Measurements from ENCODE around the gene ZNF814.

The ZNF814 gene

DNA sequence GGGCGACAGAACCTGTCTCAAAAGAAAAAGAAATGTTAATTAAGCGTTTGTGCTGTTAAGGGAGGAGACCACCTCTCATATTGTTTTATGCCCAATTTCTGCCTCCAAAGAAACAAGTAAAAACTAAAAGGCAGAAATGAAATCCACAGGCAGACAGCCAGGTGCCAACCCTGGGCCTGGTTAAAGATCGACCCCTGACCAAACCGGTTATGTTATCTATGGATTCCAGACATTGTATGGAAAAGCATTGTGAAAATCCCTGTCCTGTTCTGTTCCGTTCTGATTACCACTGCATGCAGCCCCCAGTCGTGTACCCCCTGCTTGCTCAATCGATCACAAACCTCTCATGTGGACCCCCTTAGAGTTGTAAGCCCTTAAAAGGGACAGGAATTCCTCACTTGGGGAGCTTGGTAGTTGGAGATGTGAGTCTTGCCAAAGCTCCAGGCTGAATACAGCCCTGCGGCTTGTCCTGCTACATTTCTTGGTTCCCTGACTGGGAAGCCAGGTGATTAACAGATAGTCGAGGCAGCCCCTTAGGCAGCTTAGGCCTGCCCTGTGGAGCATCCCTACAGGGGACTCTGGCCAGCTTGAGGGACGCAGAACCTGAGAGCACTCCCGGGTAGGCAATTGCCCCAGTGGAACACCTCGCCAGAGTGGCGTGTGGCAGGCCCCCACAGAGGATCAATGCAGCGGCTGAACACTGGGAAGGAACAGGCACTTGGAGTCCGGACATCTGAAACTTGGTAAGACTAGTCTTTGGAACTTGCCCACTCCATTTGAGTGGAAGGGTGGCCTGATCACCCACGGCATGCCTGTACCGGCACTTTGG lies 73.4 kb downstream of the ZNF814 start:
- TF ChIP-seq GATA2 (IDR thresholded peaks at IDR 0.05; ENCODE audit: low read depth, low read length) = no peak
- TF ChIP-seq GATA3 (IDR thresholded peaks at IDR 0.05; ENCODE audit: low read depth, low read length) = no peak

DNA sequence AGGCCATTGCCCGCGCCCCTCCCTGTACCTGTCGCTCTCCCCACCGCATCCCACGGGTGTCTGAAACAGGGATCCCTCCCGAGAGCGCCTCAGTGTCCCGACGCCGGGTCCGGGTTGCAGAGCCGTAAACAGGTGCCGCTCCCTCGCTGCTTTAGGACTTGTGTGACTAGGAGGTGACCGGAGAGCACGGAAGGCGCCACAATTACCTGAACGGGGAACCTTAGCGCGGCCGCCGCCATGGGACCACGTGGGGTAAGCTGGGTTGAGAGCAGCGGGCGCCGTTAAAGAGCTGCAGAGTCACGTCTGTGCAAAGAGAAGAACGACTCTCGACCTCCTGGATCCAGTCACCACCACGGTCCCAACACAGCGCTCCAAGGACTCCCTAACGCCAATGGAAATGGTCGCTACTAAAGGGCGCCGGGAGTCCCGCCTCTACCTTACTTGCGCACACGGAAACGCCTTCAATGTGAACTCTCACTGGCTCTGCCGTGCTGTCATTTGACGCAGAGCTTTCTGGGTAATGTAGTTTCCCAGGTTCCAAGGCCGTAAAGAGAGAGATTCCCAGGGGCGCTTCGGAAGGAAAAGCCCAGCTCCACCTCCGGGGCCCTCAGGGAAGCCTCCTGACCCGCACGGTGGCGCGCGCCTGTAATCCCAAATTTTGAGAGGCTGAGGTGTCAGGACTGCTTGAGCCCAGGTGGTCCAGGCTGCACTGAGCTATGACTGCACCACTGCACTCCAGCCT lies 74.2 kb downstream of the ZNF814 start, which contains the start of gene ZNF552:
Gene ZNF552, minus strand, starts transcription at position 409 of the 742 bp plus-strand sequence. Its CDS starts 170 bp downstream, at position 239.
- TF ChIP-seq GATA3 (IDR thresholded peaks at IDR 0.05; ENCODE audit: low read depth, low read length) (no peak), GATA2 (IDR thresholded peaks at IDR 0.05; ENCODE audit: low read depth, low read length) (no peak)

DNA sequence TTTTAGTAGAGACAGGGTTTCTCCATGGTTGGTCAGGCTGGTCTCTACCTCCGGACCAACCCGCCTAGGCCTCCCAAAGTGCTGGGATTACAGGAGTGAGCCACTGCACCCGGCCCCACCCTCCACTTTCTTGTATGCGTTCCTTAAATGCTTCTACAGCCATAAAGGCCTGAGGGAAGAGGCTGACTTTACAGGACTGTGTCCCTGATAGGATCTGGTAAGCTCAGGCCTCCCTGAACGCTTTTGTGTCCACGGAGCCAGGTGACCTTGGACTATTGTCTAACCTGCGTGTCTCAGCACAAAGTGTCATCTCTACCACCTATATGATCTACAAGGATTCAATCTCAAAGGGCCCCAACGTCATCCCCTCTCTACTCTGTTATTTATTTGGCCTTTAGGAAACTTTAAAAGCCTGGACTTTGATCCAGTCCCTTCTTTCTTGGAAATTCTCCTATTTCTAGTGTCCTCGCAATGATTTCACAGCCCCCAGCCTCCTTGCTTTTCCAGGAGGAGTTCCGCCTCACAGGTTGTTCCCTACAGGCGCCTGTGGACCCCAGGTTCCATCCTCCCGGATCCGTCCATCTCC lies 74.8 kb downstream of the ZNF814 start:
- TF ChIP-seq GATA2 (IDR thresholded peaks at IDR 0.05; ENCODE audit: low read depth, low read length) (no peak), GATA3 (IDR thresholded peaks at IDR 0.05; ENCODE audit: low read depth, low read length) (no peak)

DNA sequence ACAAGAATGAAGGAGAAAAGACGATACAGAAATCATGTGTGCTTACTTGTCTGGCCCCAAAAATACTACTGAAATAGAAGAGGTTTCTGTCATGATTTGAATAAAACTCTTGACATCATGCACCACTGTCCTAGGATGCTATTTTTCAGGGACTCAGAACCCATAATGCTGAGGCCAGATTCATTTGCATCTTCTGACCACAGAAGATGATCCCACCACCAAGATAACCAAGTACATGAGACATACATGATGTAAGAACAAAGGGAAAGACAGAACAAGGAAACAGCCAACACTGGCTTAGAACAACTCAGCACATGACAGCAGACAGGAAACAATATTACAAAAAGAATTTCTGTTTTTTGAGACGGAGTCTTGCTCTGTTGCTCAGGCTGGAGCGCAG lies 76.6 kb downstream of the ZNF814 start:
- TF ChIP-seq GATA3 (IDR thresholded peaks at IDR 0.05; ENCODE audit: low read depth, low read length) (no peak), GATA2 (IDR thresholded peaks at IDR 0.05; ENCODE audit: low read depth, low read length) (no peak)

DNA sequence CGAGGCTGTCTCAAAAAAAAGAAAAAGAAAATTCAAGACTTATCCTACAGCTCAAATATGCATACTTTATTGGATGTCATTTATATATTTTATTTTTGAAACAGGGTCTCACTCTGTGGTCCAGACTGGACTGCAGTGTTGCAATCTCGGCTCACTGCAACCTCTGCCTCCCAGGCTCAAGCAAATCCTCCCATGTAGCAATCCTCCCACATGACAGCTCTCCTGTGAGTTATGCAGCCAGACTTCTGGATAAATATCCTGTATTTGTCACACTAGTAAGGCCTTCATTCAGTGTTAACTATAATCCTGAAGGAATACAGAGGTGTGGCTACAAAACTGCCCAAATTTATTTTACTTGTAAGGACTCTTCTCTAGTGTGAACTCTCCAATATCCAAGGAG lies 81.3 kb downstream of the ZNF814 start:
- TF ChIP-seq GATA3 (IDR thresholded peaks at IDR 0.05; ENCODE audit: low read depth, low read length) (no peak), GATA2 (IDR thresholded peaks at IDR 0.05; ENCODE audit: low read depth, low read length) (no peak)

DNA sequence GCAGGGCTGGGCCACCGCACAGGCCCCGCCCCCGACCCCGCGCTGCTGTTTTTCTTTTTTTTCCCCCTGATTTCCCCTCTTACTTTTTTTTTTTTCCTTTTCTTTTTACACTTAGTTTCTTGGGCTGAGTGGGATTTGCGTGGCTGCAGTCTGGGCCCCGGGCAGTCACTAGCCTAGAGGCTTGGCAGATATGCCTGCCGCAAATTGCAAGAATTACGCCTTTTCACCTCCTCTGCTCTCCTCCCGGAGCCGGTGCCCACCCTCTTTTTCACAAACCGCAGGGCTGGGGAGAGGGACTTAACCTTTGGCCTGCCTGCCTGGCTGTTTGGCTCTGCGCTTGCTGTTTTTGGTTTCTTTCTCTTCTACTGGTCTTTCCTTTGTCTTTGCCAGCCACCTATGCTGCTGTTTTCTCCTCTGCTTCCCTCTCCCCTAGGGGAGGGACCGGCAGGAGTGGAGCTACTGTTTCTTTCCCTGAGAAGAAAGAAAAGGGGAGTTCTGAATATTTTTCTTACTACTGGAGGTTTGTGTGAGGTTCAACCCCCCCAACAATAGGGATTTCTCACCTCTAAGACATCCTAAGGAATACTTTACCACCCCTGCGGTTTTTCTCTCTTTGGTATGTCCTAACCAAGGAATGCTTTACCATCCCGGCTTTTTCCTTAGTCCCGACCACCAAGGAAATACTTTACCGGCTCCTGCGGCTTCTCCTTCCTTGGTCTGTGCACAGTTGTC lies 85.1 kb downstream of the ZNF814 start:
- TF ChIP-seq GATA3 (IDR thresholded peaks at IDR 0.05; ENCODE audit: low read depth, low read length) (no peak), GATA2 (IDR thresholded peaks at IDR 0.05; ENCODE audit: low read depth, low read length) (no peak)

DNA sequence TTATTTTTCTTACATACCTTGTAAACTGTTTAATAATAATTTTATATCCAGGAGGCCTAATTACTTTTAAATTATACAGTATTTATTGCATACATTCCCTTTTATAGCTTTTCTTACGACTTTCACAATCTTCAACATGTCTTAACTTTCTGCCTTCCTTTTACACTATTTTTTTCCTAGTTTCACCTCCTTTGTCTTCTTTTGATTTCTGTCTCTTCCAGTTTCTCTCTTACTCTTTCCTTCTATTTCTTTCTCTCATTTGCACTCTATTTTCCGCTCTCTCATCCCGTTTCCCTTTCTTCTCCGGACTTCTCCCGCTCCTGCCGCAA lies 85.6 kb downstream of the ZNF814 start:
- no peak for TF ChIP-seq GATA2 (IDR thresholded peaks at IDR 0.05; ENCODE audit: low read depth, low read length)
- no peak for TF ChIP-seq GATA3 (IDR thresholded peaks at IDR 0.05; ENCODE audit: low read depth, low read length)

DNA sequence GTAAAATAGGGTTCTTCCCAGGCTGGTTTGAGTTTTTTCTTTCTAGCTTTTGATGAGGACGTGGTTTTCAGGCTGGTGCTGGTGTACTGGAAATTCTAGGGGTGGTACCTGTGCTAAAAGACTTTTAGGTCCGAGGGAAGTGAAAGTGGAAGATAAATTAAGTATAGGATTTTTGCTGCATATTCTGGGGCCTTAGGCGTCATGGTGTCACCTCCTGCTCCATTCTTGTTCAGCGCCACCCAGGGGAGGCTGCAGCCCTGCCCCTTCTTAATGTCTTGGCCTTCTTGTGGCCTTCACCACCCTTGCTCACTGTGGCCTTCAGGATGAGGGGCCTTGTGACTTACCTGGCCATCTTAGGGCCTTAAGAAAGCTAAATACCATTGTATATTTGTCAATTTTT lies 86.6 kb downstream of the ZNF814 start:
- no peak for TF ChIP-seq GATA3 (IDR thresholded peaks at IDR 0.05; ENCODE audit: low read depth, low read length)
- no peak for TF ChIP-seq GATA2 (IDR thresholded peaks at IDR 0.05; ENCODE audit: low read depth, low read length)

DNA sequence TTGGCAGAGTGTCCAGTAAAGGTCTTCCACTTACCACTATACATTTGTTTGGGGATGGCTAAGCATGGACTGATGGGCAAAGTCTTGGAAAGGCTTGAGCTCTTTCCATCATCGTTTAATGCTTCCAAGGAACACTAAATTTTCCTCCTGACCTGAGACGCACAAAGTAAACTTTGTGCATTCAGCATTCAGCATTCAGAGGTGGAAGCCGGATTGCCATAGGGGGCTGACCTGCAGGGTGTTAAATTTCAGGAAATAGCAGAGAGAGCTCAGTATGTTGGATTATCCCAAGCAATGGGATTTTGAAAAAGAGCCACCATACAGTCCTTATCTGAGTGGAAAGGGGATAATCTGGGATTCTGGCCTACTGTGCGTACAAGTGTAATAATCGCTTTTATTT lies 88.1 kb downstream of the ZNF814 start:
- TF ChIP-seq GATA3 (IDR thresholded peaks at IDR 0.05; ENCODE audit: low read depth, low read length) (no peak), GATA2 (IDR thresholded peaks at IDR 0.05; ENCODE audit: low read depth, low read length) (no peak)
